Activated naive CD8-positive, alpha-beta T cell treated with anti-CD3 and anti-CD28 coated beads, Interleukin-2, amount 50 U/mL, for 24 hours (primary cell): ENCODE results near the gene UFD1.

ENCODE experiments used
- ATAC-seq: fragments of 150-1000 bp; cut with Tn5 transposase; one replicate; pipeline ENCODE4 v1.10.0; 2021
- DNase-seq: peaks from one replicate; pipeline ENCODE4 v3.0.0; 2021
- H3K27ac Mint-ChIP-seq: one replicate; pipeline ENCODE4 v1.8.0; 2021; ENCODE audit warnings: mild to moderate bottlenecking, mixed read lengths
- H3K27me3 Mint-ChIP-seq: one replicate; pipeline ENCODE4 v1.8.0; 2021; ENCODE audit warnings: mixed read lengths
- H3K36me3 Mint-ChIP-seq: one replicate; pipeline ENCODE4 v1.8.0; 2021; ENCODE audit warnings: low read depth, mixed read lengths
- H3K4me1 Mint-ChIP-seq: one replicate; pipeline ENCODE4 v1.8.0; 2021; ENCODE audit warnings: mixed read lengths
- H3K4me3 Mint-ChIP-seq: one replicate; pipeline ENCODE4 v1.8.0; 2021; ENCODE audit warnings: mild to moderate bottlenecking, moderate library complexity, mixed read lengths
- H3K9me3 Mint-ChIP-seq: one replicate; pipeline ENCODE4 v1.8.0; 2021; ENCODE audit warnings: mixed read lengths

The UFD1 gene

DNA sequence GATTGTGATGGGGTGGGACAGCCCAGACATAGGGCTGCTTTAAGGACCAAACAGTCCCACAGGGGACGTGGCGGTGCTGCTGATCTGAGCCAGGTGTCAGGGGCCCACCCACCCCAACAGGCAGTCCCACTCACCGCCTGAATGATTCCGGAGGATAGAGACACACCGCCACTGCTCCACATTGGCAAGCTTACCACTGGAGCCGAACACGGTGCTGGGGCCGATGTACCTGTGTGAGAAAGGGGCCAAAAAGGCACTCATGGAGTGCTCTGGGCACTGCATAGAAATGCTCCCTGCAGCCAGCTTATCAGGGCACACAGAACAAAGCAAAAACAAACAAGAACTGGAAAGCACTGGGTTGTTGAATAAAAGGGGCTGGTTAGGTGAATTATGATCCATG lies 73.3 kb downstream of the UFD1 start:
- ATAC-seq (no peak), DNase-seq (no peak)
- Mint-ChIP-seq H3K27ac (no peak overlapping the region), H3K4me3 (no peak overlapping the region), H3K9me3 (no peaks in the 10 kb centered on the region), H3K27me3 (no peaks in the 10 kb centered on the region), H3K4me1 (peaks cover 2% of the 10 kb centered on the region), H3K36me3 (peaks cover 55% of the 10 kb centered on the region)

DNA sequence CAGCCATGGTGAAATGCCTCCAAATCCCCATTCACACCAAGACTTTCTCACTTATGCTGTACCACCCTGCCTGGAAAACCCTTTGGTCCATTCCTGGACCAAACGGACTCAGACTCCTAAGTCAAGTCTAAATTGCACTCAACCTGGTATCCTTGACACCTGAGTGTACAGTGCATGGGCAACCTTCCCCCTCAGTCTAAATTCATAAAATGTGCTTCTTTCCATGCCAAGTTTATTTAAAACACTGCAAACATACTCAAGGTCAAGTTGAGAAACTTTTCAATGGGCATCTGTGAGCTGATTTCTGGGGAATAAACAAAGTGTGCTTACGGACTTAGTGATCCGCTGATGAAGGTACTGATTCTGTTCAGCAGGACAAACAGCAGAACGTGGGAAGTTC lies 73.9 kb downstream of the UFD1 start:
- Mint-ChIP-seq H3K36me3 (peaks cover 52% of the 10 kb centered on the region), H3K4me3 (no peak overlapping the region), H3K9me3 (no peaks in the 10 kb centered on the region), H3K27ac (no peak overlapping the region), H3K4me1 (peaks cover 2% of the 10 kb centered on the region), H3K27me3 (no peaks in the 10 kb centered on the region)
- ATAC-seq (no peak), DNase-seq (no peak)

DNA sequence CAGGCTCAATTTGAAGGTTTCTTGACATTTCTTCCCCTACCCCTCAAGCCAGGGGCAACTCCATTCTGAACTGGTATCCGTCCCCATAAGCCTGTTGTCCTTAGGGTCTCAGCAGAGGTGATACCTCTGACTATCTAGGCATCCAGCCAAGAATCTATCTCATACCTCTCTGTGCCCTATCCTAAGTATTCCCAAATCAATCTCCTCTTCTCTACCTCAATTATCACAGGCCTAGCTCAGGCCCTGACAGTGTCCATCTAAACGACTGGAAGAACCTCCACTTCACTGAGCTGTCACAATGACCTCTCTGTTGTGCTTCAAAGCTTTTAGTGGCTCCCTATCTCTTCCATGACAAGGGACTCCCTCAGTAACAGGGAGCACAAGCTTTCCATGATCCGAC lies 74.3 kb downstream of the UFD1 start:
- H3K36me3 Mint-ChIP-seq, result peaks cover 47% of the 10 kb centered on the region
- ATAC-seq (no peak), DNase-seq (no peak)
- H3K27me3 Mint-ChIP-seq, result no peaks in the 10 kb centered on the region
- H3K4me1 Mint-ChIP-seq, result peaks cover 2% of the 10 kb centered on the region
- no peak overlapping the region for H3K27ac Mint-ChIP-seq
- H3K4me3 Mint-ChIP-seq, result no peak overlapping the region
- H3K9me3 Mint-ChIP-seq, result no peaks in the 10 kb centered on the region

DNA sequence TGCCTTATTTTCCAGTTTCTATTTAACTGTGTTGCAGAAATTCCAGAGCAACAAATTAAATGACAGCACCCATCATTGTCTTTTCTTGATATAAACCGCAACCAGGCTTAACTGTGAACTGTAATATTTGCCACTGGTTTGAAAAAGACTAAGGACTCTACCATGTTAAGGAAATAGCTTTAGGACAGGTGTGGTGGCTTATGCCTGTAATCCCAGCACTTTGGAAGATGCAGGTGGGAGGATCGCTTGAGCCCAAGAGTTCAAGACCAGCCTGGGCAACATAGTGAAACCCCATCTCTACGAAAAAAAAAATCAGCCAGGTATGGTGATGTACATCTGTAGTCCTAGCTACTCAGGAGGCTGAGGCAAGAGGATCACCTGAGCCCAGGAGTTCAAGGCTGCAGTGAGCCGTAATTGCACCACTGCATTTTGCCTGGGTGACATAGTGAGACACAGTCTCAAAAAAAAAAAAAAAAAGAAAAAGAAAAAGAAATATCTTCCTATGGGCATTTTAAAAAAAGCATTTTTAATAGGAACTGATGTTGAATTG lies 76.3 kb downstream of the UFD1 start:
- no peaks in the 10 kb centered on the region for H3K27me3 Mint-ChIP-seq
- no peak overlapping the region for H3K27ac Mint-ChIP-seq
- ATAC-seq (no peak), DNase-seq (no peak)
- H3K4me3 Mint-ChIP-seq, result no peak overlapping the region
- peaks cover 2% of the 10 kb centered on the region for H3K4me1 Mint-ChIP-seq
- no peaks in the 10 kb centered on the region for H3K9me3 Mint-ChIP-seq
- H3K36me3 Mint-ChIP-seq, result peaks cover 39% of the 10 kb centered on the region

DNA sequence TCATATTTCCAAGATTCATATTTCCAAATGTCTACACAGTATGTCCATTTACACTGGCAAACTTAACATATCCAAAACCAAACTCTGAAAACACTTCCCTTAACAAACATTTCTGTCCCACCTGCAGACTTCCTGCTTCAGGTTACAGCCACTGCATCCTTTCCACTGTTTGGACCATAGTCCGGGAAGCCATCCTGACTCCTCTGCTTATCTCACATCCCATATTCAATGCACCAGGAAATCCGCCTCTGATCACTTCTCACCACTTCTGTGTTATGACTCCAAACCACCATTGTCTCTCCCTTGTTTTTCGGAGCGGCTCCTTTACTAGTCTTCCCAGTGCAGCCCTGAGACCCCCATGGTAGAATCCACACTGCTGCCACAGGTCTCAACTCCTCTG lies 77.5 kb downstream of the UFD1 start:
- no peak for ATAC-seq
- DNase-seq, result no peak
- Mint-ChIP-seq H3K27me3 (no peaks in the 10 kb centered on the region), H3K9me3 (no peaks in the 10 kb centered on the region), H3K36me3 (peaks cover 32% of the 10 kb centered on the region), H3K4me3 (no peak overlapping the region), H3K4me1 (peaks cover 2% of the 10 kb centered on the region), H3K27ac (no peak overlapping the region)

GRCh38 chr22:19400881-19401280 lies 78.1 kb downstream of the UFD1 start:
- no peaks in the 10 kb centered on the region for H3K27me3 Mint-ChIP-seq

More at GRCh38 chr22:19400881-19401280, 78.1 kb downstream of the UFD1 start:
- no peak for DNase-seq
- Mint-ChIP-seq H3K4me1 (peaks cover 2% of the 10 kb centered on the region), H3K9me3 (no peaks in the 10 kb centered on the region), H3K36me3 (peaks cover 27% of the 10 kb centered on the region), H3K27ac (no peak overlapping the region), H3K4me3 (no peak overlapping the region)
- ATAC-seq, result no peak
